NB4 (cell line): ENCODE measurements around the gene ACACB.

Experiments used
- MYC ChIP-seq: IDR thresholded peaks from 2 replicates; pipeline ENCODE4 v1.6.1; 2011; ENCODE audit warnings: low read depth, low read length
- POLR2A ChIP-seq: IDR thresholded peaks from 2 replicates; pipeline ENCODE4 v1.6.1; 2011; ENCODE audit warnings: mild to moderate bottlenecking; ENCODE audit not compliant: insufficient read length; ENCODE audit errors: extremely low read depth
- TF ChIP-seq, protein P1 (sequence below): IDR thresholded peaks from one replicate; pipeline ENCODE4 v1.5.1; 2012; ENCODE audit warnings: low read depth, low read length
- TF ChIP-seq, protein P2 (sequence below): IDR thresholded peaks from 2 replicates; pipeline ENCODE4 v1.6.1; 2011; ENCODE audit warnings: low read depth, low read length

DNA sequence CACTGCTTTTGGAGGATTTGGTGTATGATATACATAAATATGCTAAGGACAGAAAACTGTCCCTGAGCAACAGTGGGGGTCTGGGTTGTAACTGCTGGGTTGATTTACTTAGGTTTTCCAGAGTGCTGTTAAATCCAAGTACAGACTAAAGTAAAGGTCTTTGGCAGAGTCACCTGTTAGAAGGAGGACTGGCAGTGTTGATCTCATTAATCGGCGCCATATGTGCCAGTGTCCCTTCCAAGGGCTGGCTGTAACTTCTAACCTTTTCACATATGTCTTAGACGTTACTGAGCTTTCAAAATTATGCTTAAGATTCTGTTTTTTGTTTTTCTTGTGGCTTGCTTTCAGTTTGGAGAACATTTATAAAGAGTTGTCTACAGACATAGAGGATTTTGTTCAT, 13.9 kb upstream of the ACACB start:
- TF ChIP-seq, protein P1, sequence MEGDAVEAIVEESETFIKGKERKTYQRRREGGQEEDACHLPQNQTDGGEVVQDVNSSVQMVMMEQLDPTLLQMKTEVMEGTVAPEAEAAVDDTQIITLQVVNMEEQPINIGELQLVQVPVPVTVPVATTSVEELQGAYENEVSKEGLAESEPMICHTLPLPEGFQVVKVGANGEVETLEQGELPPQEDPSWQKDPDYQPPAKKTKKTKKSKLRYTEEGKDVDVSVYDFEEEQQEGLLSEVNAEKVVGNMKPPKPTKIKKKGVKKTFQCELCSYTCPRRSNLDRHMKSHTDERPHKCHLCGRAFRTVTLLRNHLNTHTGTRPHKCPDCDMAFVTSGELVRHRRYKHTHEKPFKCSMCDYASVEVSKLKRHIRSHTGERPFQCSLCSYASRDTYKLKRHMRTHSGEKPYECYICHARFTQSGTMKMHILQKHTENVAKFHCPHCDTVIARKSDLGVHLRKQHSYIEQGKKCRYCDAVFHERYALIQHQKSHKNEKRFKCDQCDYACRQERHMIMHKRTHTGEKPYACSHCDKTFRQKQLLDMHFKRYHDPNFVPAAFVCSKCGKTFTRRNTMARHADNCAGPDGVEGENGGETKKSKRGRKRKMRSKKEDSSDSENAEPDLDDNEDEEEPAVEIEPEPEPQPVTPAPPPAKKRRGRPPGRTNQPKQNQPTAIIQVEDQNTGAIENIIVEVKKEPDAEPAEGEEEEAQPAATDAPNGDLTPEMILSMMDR, result no peak
- TF ChIP-seq POLR2A (no peak), MYC (no peak)
- TF ChIP-seq, protein P2, sequence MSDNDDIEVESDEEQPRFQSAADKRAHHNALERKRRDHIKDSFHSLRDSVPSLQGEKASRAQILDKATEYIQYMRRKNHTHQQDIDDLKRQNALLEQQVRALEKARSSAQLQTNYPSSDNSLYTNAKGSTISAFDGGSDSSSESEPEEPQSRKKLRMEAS, result no peak
